ENCODE results near the gene APOL4.

DNA sequence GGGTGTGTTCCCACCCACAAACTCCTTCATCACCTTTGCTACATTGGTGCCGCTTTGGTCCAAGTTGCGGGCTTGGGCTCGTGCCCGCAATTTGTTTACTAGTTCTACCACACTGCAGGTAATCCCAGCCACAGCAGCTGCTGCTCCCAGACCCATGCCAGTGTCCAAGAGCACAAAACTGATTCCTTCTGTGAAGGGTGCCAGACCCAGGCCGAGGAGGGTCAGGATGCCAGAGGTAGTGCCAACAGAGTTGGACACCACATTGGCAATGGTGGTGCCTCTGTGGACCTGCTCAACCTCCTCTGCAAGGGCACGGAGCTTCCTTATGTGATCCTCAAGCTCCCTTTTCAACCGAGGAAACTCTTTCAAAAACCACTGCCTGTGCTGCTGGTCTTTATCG lies 26.2 kb upstream of the APOL4 start:
- TF ChIP-seq, protein P1, sequence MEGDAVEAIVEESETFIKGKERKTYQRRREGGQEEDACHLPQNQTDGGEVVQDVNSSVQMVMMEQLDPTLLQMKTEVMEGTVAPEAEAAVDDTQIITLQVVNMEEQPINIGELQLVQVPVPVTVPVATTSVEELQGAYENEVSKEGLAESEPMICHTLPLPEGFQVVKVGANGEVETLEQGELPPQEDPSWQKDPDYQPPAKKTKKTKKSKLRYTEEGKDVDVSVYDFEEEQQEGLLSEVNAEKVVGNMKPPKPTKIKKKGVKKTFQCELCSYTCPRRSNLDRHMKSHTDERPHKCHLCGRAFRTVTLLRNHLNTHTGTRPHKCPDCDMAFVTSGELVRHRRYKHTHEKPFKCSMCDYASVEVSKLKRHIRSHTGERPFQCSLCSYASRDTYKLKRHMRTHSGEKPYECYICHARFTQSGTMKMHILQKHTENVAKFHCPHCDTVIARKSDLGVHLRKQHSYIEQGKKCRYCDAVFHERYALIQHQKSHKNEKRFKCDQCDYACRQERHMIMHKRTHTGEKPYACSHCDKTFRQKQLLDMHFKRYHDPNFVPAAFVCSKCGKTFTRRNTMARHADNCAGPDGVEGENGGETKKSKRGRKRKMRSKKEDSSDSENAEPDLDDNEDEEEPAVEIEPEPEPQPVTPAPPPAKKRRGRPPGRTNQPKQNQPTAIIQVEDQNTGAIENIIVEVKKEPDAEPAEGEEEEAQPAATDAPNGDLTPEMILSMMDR (optimal IDR thresholded peaks at IDR 0.05 in 1 of 3, IDR thresholded peaks at IDR 0.05 in 1 of 3, conservative IDR thresholded peaks at IDR 0.05 in 1 of 3; ENCODE audit: extremely low read depth in 1 of 3, insufficient read depth in 2 of 3, low read length in 3 of 3) = no peak
- no peak for TF ChIP-seq EZH2 (IDR thresholded peaks at IDR 0.05; ENCODE audit: low read length)

Data from keratinocyte (primary cell).